ENCODE results near the gene GOT1.

GOT1 gene

DNA sequence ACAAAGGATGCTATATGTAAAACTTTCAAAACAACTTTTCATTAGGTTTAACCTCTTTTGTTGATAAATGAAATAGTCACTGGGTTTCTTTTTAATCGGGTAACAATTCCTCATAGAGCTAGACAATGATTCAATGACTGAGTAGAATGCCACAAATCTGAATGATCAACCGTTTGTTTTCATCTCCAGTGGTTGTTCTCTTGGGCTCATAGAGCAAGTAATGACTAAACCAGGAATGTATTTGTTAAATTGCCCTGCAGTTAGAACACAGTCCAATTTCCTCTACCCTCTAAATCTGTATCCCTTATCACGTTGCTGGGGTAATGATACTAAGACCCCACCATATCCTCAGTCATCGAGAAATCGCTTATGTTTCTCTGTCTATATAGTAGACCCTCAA lies 61.3 kb downstream of the GOT1 start:
- POLR2A ChIA-PET = no interaction called here
- no peak for DNase-seq (ENCODE audit: extremely low spot score)
- CTCF ChIA-PET = no interaction called here
- TF ChIP-seq FOXM1 (IDR thresholded peaks at IDR 0.05; ENCODE audit: borderline replicate concordance) (no peak), BHLHE40 (IDR thresholded peaks at IDR 0.05; ENCODE audit: borderline replicate concordance) (no peak), HDGF (IDR thresholded peaks at IDR 0.05; ENCODE audit: borderline replicate concordance) (no peak), SP1 (IDR thresholded peaks at IDR 0.05) (no peak), SUZ12 (IDR thresholded peaks at IDR 0.05) (no peak), FOXA1 (IDR thresholded peaks at IDR 0.05) (no peak), ZNF384 (IDR thresholded peaks at IDR 0.05) (no peak), CTBP1 (IDR thresholded peaks at IDR 0.05; ENCODE audit: borderline replicate concordance) (no peak)
- TF ChIP-seq, protein P1, sequence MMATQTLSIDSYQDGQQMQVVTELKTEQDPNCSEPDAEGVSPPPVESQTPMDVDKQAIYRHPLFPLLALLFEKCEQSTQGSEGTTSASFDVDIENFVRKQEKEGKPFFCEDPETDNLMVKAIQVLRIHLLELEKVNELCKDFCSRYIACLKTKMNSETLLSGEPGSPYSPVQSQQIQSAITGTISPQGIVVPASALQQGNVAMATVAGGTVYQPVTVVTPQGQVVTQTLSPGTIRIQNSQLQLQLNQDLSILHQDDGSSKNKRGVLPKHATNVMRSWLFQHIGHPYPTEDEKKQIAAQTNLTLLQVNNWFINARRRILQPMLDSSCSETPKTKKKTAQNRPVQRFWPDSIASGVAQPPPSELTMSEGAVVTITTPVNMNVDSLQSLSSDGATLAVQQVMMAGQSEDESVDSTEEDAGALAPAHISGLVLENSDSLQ (IDR thresholded peaks at IDR 0.05) = no peak

GRCh38 chr10:99368646-99369045 lies 61.8 kb downstream of the GOT1 start:
- DNase-seq (ENCODE audit: extremely low spot score) = no peak
- POLR2A ChIA-PET = no interaction called here
- TF ChIP-seq CTBP1 (IDR thresholded peaks at IDR 0.05; ENCODE audit: borderline replicate concordance) (no peak), ARNT (IDR thresholded peaks at IDR 0.05) (no peak), HDGF (IDR thresholded peaks at IDR 0.05; ENCODE audit: borderline replicate concordance) (no peak), LEF1 (IDR thresholded peaks at IDR 0.05; ENCODE audit: borderline replicate concordance) (no peak), SUZ12 (IDR thresholded peaks at IDR 0.05) (no peak), ZNF384 (IDR thresholded peaks at IDR 0.05) (no peak), FOXM1 (IDR thresholded peaks at IDR 0.05; ENCODE audit: borderline replicate concordance) (no peak), ELF4 (IDR thresholded peaks at IDR 0.05) (no peak), FOXA1 (IDR thresholded peaks at IDR 0.05) (no peak), FOXK2 (IDR thresholded peaks at IDR 0.05) (no peak), SP1 (IDR thresholded peaks at IDR 0.05) (no peak), NFRKB (IDR thresholded peaks at IDR 0.05) (no peak), L3MBTL2 (conservative IDR thresholded peaks at IDR 0.05) (no peak)
- CTCF ChIA-PET = no interaction called here

DNA sequence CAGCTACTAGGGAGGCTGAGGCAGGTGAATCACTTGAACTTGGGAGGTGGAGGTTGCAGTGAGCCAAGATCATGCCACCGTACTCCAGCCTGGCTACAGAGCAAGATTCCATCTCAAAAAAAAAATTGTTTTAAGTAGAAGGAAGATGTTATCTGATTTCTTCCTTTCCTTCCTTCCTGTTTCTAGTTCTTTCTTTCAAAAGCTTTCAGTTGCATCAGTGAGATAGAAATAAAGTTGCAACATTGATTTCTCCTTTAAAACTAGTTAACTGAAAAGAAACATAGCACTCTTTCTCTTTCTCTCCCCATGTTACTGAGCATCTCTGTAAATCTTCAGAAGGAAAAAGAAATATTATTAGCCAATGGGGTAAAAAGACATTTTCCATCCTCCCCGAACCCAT lies 63.8 kb downstream of the GOT1 start:
- DNase-seq (ENCODE audit: extremely low spot score) = no peak
- ChIA-PET CTCF (no interaction called here), POLR2A (interaction anchor here (1.3 kb wide), 1 partner anchor 37 kb away, joined by 3 read pairs; the partner anchor contains the start of gene CNNM1)
- no peak for TF ChIP-seq BHLHE40 (IDR thresholded peaks at IDR 0.05; ENCODE audit: borderline replicate concordance)
- TF ChIP-seq ZNF384 (IDR thresholded peaks at IDR 0.05) = no peak
- no peak for TF ChIP-seq L3MBTL2 (conservative IDR thresholded peaks at IDR 0.05)
- TF ChIP-seq, protein P1 (IDR thresholded peaks at IDR 0.05) = no peak
- no peak for TF ChIP-seq LEF1 (IDR thresholded peaks at IDR 0.05; ENCODE audit: borderline replicate concordance)
- TF ChIP-seq HDGF (IDR thresholded peaks at IDR 0.05; ENCODE audit: borderline replicate concordance) = no peak

GRCh38 chr10:99365736-99366135 lies 64.7 kb downstream of the GOT1 start:
- TF ChIP-seq ZNF384 (IDR thresholded peaks at IDR 0.05) (no peak), SUZ12 (IDR thresholded peaks at IDR 0.05) (no peak), BHLHE40 (IDR thresholded peaks at IDR 0.05; ENCODE audit: borderline replicate concordance) (no peak), L3MBTL2 (conservative IDR thresholded peaks at IDR 0.05) (no peak), HDGF (IDR thresholded peaks at IDR 0.05; ENCODE audit: borderline replicate concordance) (no peak), CTBP1 (IDR thresholded peaks at IDR 0.05; ENCODE audit: borderline replicate concordance) (no peak), NFRKB (IDR thresholded peaks at IDR 0.05) (no peak), SP1 (IDR thresholded peaks at IDR 0.05) (no peak), FOXM1 (IDR thresholded peaks at IDR 0.05; ENCODE audit: borderline replicate concordance) (no peak), FOXA1 (IDR thresholded peaks at IDR 0.05) (no peak)
- TF ChIP-seq, protein P1 (IDR thresholded peaks at IDR 0.05) = no peak
- ChIA-PET CTCF (no interaction called here), POLR2A (no interaction called here)
- DNase-seq (ENCODE audit: extremely low spot score) = no peak

DNA sequence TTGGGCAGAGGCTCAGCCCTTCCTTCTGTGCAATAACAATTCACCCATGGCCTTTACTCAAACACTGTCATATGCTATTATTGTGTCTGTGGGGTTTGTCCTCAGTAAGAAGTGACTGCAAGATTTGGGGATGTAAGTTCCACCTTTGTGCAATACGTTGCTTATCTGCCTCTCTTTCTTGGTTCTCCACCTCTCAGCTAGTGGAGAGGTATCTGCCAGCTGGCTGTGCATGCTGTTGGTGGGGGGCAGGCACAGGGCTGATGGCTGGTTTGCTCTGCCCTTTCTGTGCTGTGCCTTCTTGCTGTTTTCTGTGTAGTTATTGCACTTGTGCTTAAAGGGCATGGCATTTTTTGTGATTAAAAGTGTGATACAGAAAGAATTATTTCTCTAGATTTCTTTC lies 65.1 kb downstream of the GOT1 start:
- no peak for TF ChIP-seq CTBP1 (IDR thresholded peaks at IDR 0.05; ENCODE audit: borderline replicate concordance)
- TF ChIP-seq HDGF (IDR thresholded peaks at IDR 0.05; ENCODE audit: borderline replicate concordance) = no peak
- no peak for TF ChIP-seq FOXM1 (IDR thresholded peaks at IDR 0.05; ENCODE audit: borderline replicate concordance)
- no peak for TF ChIP-seq FOXK2 (IDR thresholded peaks at IDR 0.05)
- TF ChIP-seq ZNF384 (IDR thresholded peaks at IDR 0.05) = no peak
- TF ChIP-seq ELF4 (IDR thresholded peaks at IDR 0.05) = no peak
- TF ChIP-seq BHLHE40 (IDR thresholded peaks at IDR 0.05; ENCODE audit: borderline replicate concordance) = no peak
- TF ChIP-seq TARDBP (IDR thresholded peaks at IDR 0.05) = no peak
- TF ChIP-seq, protein P1 (IDR thresholded peaks at IDR 0.05) = no peak
- TF ChIP-seq FOXA1 (IDR thresholded peaks at IDR 0.05) = no peak
- no peak for TF ChIP-seq SUZ12 (IDR thresholded peaks at IDR 0.05)
- no peak for TF ChIP-seq NFRKB (IDR thresholded peaks at IDR 0.05)
- TF ChIP-seq SP1 (IDR thresholded peaks at IDR 0.05) = no peak
- no peak for TF ChIP-seq ARNT (IDR thresholded peaks at IDR 0.05)

DNA sequence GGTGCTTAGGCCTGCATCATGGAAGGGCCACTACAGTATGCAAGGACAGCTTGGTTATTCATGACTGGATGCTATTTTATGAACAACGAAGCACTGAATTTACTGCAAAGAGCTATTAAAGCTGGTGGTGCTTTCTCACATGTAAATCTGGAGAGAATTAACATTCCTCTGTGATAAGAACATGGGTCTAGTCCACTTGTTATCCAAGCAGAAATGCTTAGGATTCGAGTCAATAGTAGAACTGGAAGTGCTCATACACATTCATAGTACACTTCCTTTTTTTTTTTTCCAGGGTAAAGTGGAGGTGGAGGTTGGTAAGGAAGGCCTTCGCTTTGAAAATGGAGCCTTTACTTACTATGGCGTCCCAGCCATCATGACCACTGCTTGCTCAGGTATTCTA lies 66.3 kb downstream of the GOT1 start:
- no peak for TF ChIP-seq FOXK2 (IDR thresholded peaks at IDR 0.05)
- no peak for TF ChIP-seq ELF4 (IDR thresholded peaks at IDR 0.05)
- no peak for TF ChIP-seq TARDBP (IDR thresholded peaks at IDR 0.05)
- no peak for TF ChIP-seq SUZ12 (IDR thresholded peaks at IDR 0.05)
- no peak for TF ChIP-seq ZNF384 (IDR thresholded peaks at IDR 0.05)
- TF ChIP-seq FOXM1 (IDR thresholded peaks at IDR 0.05; ENCODE audit: borderline replicate concordance) = no peak
- TF ChIP-seq BHLHE40 (IDR thresholded peaks at IDR 0.05; ENCODE audit: borderline replicate concordance) = no peak
- no peak for TF ChIP-seq LEF1 (IDR thresholded peaks at IDR 0.05; ENCODE audit: borderline replicate concordance)
- no peak for TF ChIP-seq HDGF (IDR thresholded peaks at IDR 0.05; ENCODE audit: borderline replicate concordance)
- no peak for TF ChIP-seq FOXA1 (IDR thresholded peaks at IDR 0.05)
- ChIA-PET CTCF (interaction anchor here (0.6 kb wide), 1 partner anchor 9 kb away, joined by 3 read pairs; no protein-coding TSS in a partner anchor), POLR2A (no interaction called here)
- DNase-seq (ENCODE audit: extremely low spot score) = no peak

More for the DNA sequence above, 65.1 kb downstream of the GOT1 start:
- DNase-seq (ENCODE audit: extremely low spot score) = no peak
- ChIA-PET POLR2A (no interaction called here), CTCF (no interaction called here)
